Stomach (tissue), 9 donors: ENCODE data around the gene ARRDC4. TPM values are rescaled to one million over a fixed set of nuclear protein-coding genes. Genes with fewer than 3 reads are reported as not detected.

ENCODE experiments used
- DNase-seq, 2 donors: peaks; one replicate each; pipeline versions ENCODE4 v3.0.0 to v3.0.0-alpha.2; 2013 to 2019
- H3K27ac ChIP-seq, 5 donors: fragments of 200-600 bp in 4 of 5; sonication (generic) in 4 of 5; one replicate each; pipeline ENCODE4 v1.5.1; 2013 to 2019; ENCODE audit warnings: mild to moderate bottlenecking in 1 of 5, moderate library complexity in 1 of 5
- H3K27me3 ChIP-seq, 3 donors: fragments of 200-600 bp; sonication (generic); one replicate each; pipeline ENCODE4 v1.5.1; 2017 to 2019; ENCODE audit warnings: mixed run types in 1 of 3
- H3K36me3 ChIP-seq, 4 donors: fragments of 200-600 bp; sonication (generic); 1 replicate in 3 of 4; 2 replicates in 1 of 4; pipeline ENCODE4 v1.5.1; 2016 to 2019
- H3K4me1 ChIP-seq, 4 donors: fragments of 200-600 bp; sonication (generic); one replicate each; pipeline ENCODE4 v1.5.1; 2016 to 2019
- H3K4me3 ChIP-seq, 4 donors: fragments of 200-600 bp; sonication (generic) in 3 of 4; one replicate each; pipeline ENCODE4 v1.5.1; 2016 to 2019; ENCODE audit warnings: mild to moderate bottlenecking in 1 of 4
- H3K9me3 ChIP-seq, 4 donors: fragments of 200-600 bp; sonication (generic); one replicate each; pipeline ENCODE4 v1.5.1; 2016 to 2019
- CTCF ChIP-seq, 7 experiments: fragments of 450-650 bp in 4 of 7; fragments of 200-600 bp in 3 of 7; sonication (generic) in 3 of 7; IDR thresholded peaks; one replicate each; pipeline ENCODE4 v1.5.1; 2016 to 2019; ENCODE audit warnings: antibody characterized with exemption in 7 of 7, control low read depth in 2 of 7, mild to moderate bottlenecking in 1 of 7
- EP300 ChIP-seq: sonication (generic); formaldehyde crosslinking; IDR thresholded peaks from one replicate; pipeline ENCODE4 v1.6.1; 2017; ENCODE audit warnings: antibody characterized with exemption
- POLR2A ChIP-seq, 4 donors: fragments of 450-650 bp; IDR thresholded peaks; one replicate each; pipeline ENCODE4 v1.6.1; 2016; ENCODE audit warnings: antibody characterized with exemption in 4 of 4, control low read depth in 2 of 4, mild to moderate bottlenecking in 1 of 4, moderate library complexity in 1 of 4
- POLR2AphosphoS5 ChIP-seq, 3 donors: sonication (generic); formaldehyde crosslinking; IDR thresholded peaks; one replicate each; pipeline ENCODE4 v1.6.1; 2016; ENCODE audit warnings: antibody characterized with exemption in 3 of 3
- WGBS, 5 donors: extraction: QIAGEN DNeasy Blood & Tissue Kit in 3 of 5; methylation state at CpG; one replicate each; pipeline versions ENCODE4 v1.1.5 to v1.1.7; 2013 to 2018; 5-methylcytosine and 5-hydroxymethylcytosine counted together
- intact Hi-C: fragments of 100-400 bp; cut with DNase I; formaldehyde crosslinking; loops from one replicate; pipeline ENCODE4 v1.15.1; 2023; ENCODE audit warnings: low total_unique reads
- polyA plus RNA-seq, 3 donors: library from polyadenylated mRNA; stranded (reverse); fragments of 200-250 nt; gene quantifications; one replicate each; pipeline ENCODE4 v1.2.3, GENCODE V29; 2013
- total RNA-seq, 5 donors: library from RNA; depleted of rRNA; stranded (reverse); fragments of >200 nt; gene quantifications; one replicate each; pipeline versions ENCODE4 v1.1.0 to v1.2.3, GENCODE V29; 2014 to 2016
- donor health status: healthy with polysubstance abuse.
- donor health status: Bipolar disorder and iron deficiency.
- donor health status: healthy.

The ARRDC4 gene
- total and polyA plus RNA-seq, 8 donors = 13.2 to 110 (median 49.2) TPM

- Histone ChIP-seq H3K27ac (no peak overlapping the region), H3K4me1 (no peaks in the 10 kb centered on the region), H3K27me3 (no peaks in the 10 kb centered on the region), H3K36me3 (no peaks in the 10 kb centered on the region), H3K9me3 (peaks cover 0 to 23% (median 6%) of the 10 kb centered on the region in 4 donors), H3K4me3 (no peak overlapping the region)
- no peak for TF ChIP-seq POLR2AphosphoS5 (IDR thresholded peaks at IDR 0.05)
- no peak for TF ChIP-seq POLR2A (IDR thresholded peaks at IDR 0.05)
- no peak for TF ChIP-seq CTCF (IDR thresholded peaks at IDR 0.05)
- no peak for TF ChIP-seq EP300
- WGBS, 5 donors = 74 to 100% (median 91%) methylated on average over 1 of the region's 1 CpG
- intact Hi-C loops = no loop called here
- DNase-seq = no peak
Observed at GRCh38 chr15:97933589-97933988, 26.9 kb upstream of the ARRDC4 start.

- Histone ChIP-seq H3K4me1 (no peaks in the 10 kb centered on the region), H3K4me3 (no peak overlapping the region), H3K27ac (no peak overlapping the region), H3K36me3 (no peaks in the 10 kb centered on the region), H3K9me3 (peaks cover 0 to 2% (median 0%) of the 10 kb centered on the region in 4 donors), H3K27me3 (no peaks in the 10 kb centered on the region)
- WGBS, 5 donors = 87 to 90% (median 89%) methylated on average over 4 of the region's 4 CpGs
- TF ChIP-seq POLR2AphosphoS5 (IDR thresholded peaks at IDR 0.05) (no peak), EP300 (no peak), CTCF (IDR thresholded peaks at IDR 0.05) (no peak), POLR2A (IDR thresholded peaks at IDR 0.05) (no peak)
- intact Hi-C loops = no loop called here
- no peak for DNase-seq
Observed at GRCh38 chr15:97940993-97941392, 19.5 kb upstream of the ARRDC4 start.

GRCh38 chr15:97941572-97941971 lies 18.9 kb upstream of the ARRDC4 start:
- no peak for TF ChIP-seq POLR2A (IDR thresholded peaks at IDR 0.05)
- no peak for TF ChIP-seq EP300
- TF ChIP-seq CTCF (IDR thresholded peaks at IDR 0.05) = no peak
- TF ChIP-seq POLR2AphosphoS5 (IDR thresholded peaks at IDR 0.05) = no peak
- H3K27ac ChIP-seq = no peak overlapping the region
- no peaks in the 10 kb centered on the region for H3K4me1 ChIP-seq
- no peak overlapping the region for H3K4me3 ChIP-seq
- intact Hi-C loops = no loop called here
- no peak for DNase-seq
- no peaks in the 10 kb centered on the region for H3K36me3 ChIP-seq
- H3K27me3 ChIP-seq = no peaks in the 10 kb centered on the region
- no peaks in the 10 kb centered on the region for H3K9me3 ChIP-seq
- WGBS, 5 donors = 86 to 97% (median 90%) methylated on average over 1 of the region's 1 CpG

- no peak for DNase-seq
- TF ChIP-seq POLR2A (IDR thresholded peaks at IDR 0.05) = no peak
- no peak for TF ChIP-seq POLR2AphosphoS5 (IDR thresholded peaks at IDR 0.05)
- TF ChIP-seq CTCF (IDR thresholded peaks at IDR 0.05) = no peak
- no peak for TF ChIP-seq EP300
- intact Hi-C loops = no loop called here
- H3K4me3 ChIP-seq = no peak overlapping the region
- WGBS, 5 donors = 60 to 68% (median 62%) methylated on average over 10 of the region's 10 CpGs
- no peaks in the 10 kb centered on the region for H3K9me3 ChIP-seq
- no peak overlapping the region for H3K27ac ChIP-seq
- no peaks in the 10 kb centered on the region for H3K4me1 ChIP-seq
- H3K36me3 ChIP-seq = no peaks in the 10 kb centered on the region
- H3K27me3 ChIP-seq = no peaks in the 10 kb centered on the region
Observed at GRCh38 chr15:97944724-97945123, 15.8 kb upstream of the ARRDC4 start.
